Breast epithelium (tissue), 3 donors: ENCODE data around the gene KIF18A.

Source experiments
- CTCF ChIP-seq, 3 donors: fragments of 450-650 bp; IDR thresholded peaks; one replicate each; pipeline ENCODE4 v1.5.1; 2016 to 2017; ENCODE audit warnings: antibody characterized with exemption in 3 of 3, mild to moderate bottlenecking in 3 of 3, moderate library complexity in 3 of 3
- POLR2A ChIP-seq: fragments of 450-650 bp; IDR thresholded peaks from one replicate; pipeline ENCODE4 v1.6.1; 2016; ENCODE audit warnings: antibody characterized with exemption, mild to moderate bottlenecking, moderate library complexity
- POLR2AphosphoS5 ChIP-seq, 3 donors: sonication (generic); formaldehyde crosslinking; IDR thresholded peaks; one replicate each; pipeline ENCODE4 v1.6.1; 2017; ENCODE audit warnings: antibody characterized with exemption in 3 of 3

- TF ChIP-seq CTCF (IDR thresholded peaks at IDR 0.05) = no peak
- no peak for TF ChIP-seq POLR2A
- TF ChIP-seq POLR2AphosphoS5 (IDR thresholded peaks at IDR 0.05) = no peak
Measured at GRCh38 chr11:28117712-28118111, 9.8 kb upstream of the KIF18A start.
